Measurements from ENCODE around the gene CNTN5.

Gene CNTN5

DNA sequence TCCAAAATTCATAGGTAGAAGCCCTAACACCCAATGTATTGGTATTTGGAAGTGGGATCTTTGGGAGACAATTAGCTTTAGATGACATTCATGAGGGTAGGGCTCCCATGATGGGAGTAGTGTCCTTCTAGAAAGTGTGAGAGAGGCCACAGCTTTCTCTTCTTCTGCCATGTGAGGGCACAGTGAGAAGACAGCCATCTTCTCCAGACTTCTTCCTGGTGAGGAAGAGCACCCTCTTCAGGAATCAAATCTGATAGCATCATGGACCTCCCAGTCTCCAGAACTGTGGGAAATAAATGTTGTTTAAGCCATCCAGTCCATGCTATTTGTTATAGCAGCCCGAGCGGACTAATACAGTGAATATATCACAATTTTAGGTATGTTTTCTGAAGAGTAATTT lies 96.9 kb downstream of the CNTN5 start:
- TF ChIP-seq, protein P1, sequence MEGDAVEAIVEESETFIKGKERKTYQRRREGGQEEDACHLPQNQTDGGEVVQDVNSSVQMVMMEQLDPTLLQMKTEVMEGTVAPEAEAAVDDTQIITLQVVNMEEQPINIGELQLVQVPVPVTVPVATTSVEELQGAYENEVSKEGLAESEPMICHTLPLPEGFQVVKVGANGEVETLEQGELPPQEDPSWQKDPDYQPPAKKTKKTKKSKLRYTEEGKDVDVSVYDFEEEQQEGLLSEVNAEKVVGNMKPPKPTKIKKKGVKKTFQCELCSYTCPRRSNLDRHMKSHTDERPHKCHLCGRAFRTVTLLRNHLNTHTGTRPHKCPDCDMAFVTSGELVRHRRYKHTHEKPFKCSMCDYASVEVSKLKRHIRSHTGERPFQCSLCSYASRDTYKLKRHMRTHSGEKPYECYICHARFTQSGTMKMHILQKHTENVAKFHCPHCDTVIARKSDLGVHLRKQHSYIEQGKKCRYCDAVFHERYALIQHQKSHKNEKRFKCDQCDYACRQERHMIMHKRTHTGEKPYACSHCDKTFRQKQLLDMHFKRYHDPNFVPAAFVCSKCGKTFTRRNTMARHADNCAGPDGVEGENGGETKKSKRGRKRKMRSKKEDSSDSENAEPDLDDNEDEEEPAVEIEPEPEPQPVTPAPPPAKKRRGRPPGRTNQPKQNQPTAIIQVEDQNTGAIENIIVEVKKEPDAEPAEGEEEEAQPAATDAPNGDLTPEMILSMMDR (IDR thresholded peaks at IDR 0.05): no peak

DNA sequence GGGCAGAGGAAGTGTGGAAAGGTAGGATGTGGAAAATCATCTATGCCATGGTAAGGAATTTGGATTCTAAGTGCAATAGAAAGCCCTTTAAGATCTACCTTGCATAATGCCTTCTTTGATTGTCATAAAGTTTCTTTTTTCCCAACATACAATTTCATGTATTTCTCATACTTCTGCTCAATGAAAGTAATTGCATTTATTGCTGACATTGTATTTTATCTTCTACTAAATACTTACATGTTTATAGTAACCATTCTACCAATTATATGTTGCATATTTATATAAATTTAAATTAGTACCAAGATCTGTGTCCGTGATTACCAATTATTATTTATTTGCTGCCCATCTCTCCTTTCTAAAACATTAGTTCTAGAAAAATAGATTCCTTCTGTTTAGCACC lies 114.8 kb downstream of the CNTN5 start:
- TF ChIP-seq, protein P1 (IDR thresholded peaks at IDR 0.05): no peak

DNA sequence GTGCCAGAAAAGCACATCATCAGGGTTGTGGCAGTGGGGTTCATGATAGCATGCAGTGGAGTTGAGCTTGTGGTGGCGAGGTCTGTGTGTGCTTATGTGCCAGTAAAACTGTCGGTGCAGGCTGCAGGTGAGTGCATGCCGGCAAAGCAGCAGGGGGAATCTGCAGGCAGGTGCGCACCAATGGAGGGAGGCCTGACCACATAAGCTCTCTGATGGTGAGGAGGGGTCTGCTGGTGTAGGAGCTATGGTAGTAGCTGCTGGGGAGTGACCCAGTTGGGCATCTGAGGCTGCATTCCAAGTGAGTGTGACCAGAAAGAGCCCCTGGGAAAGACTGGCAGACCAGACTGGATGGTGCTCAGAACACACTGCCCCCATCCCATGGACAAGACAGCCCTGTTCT lies 121.5 kb downstream of the CNTN5 start:
- TF ChIP-seq, protein P1 (IDR thresholded peaks at IDR 0.05): no peak

DNA sequence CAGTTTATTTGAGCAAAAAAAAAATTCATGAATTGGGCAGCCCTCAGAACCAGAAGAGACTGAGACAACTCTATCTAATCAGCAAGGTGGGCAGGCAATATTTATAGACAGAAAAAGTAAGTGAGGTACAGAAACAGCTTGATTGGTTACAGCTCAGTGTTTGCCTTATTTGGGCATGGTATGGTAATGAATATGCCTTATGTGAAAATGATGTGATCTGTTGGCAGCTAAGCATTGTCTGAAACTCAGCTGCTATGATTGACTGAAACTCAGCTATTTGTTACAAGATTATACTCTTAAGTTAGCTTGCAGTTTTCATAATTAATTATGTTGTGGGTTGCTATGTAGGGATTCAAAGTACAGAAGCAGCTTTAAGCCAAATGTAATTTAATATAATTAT lies 127.6 kb downstream of the CNTN5 start:
- TF ChIP-seq, protein P1 (IDR thresholded peaks at IDR 0.05): no peak

DNA sequence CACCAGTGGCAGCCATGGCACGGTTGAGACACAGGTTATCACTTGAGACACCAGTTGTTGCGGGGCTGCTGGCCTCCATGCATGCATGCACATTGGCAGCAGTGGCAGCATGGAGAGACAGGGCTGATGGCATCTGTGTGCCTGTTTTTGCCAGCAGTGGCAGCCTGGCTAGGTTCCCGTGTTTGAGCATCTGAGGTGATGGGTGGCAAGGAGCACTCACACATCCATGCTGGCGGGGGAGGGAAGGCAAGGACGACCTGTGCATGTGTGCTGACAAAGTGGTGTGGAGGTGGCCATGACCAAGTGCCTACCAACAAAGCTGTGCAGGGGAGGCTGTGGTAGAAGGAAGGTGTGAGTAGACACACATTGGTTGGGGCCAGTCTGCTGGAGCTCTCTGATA lies 133.5 kb downstream of the CNTN5 start:
- TF ChIP-seq, protein P1 (IDR thresholded peaks at IDR 0.05): no peak

DNA sequence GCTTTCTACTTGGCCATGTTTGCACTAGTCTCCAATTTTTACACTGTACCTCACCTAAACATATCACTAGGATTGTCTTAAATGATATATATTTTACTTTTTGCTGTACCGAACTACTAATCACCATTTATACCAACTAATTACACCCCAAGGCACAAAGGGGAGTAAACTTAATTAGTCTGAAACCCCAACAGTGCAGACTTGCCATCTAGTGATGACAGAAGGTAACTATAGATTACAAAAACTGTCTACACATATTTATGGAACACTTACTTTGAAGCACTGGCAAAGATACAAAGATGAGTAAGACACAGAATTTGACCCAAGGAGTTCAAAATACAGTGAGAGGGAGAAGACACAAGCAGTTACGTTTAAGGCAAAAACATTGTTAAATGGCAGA lies 139.7 kb downstream of the CNTN5 start:
- TF ChIP-seq, protein P1 (IDR thresholded peaks at IDR 0.05): peak; percentile 29; the same call in 1 of the 2 replicates

DNA sequence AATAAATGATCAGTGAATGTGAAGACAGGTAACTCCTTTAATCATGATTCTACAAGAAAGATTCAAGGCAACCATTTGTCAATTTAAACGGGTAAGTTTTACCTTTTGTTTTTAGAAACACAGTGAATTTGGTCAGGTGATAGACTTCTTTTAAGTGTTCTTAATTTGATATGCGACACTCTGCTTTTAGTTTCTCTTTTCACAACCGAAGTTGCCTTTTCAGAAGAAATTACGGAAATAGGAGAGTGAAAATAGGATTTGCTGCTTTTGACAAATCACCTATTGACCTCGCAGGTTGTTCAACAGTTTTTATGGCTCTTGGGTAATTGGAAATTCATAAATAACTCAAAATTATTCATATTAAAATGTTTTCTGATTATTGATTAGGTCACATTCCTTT lies 142.1 kb downstream of the CNTN5 start:
- TF ChIP-seq, protein P1 (IDR thresholded peaks at IDR 0.05): no peak

DNA sequence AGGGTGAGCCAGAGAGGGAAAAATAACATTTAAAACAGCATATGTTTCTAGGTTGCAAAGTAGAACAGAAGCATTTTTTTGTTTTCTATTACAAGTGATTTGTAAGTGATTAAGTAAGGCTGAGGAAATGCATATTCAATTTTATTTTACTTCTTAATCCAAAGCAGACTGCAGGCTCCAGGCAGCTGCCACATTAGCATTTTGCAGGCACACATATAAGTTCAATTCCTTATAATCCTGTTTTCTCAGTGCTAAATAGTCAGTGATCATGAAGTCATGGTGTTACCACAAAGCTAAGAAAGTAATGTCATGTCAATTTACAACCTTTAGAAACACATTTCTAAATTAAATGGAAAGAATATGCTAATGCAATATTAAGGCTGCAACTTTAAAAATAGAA lies 149.8 kb downstream of the CNTN5 start:
- TF ChIP-seq, protein P1 (IDR thresholded peaks at IDR 0.05): no peak
